ENCODE data around the gene OSBPL5. TPM values are rescaled to one million over a fixed set of nuclear protein-coding genes. Genes with fewer than 3 reads are reported as not detected.

The OSBPL5 gene
- total and polyA plus RNA-seq, 9 of the 15 experiments (the other 6 are each of a cell fraction or from before 2014, with no cell fraction given), result 0.06 to 14.8 (median 3.2) TPM

DNA sequence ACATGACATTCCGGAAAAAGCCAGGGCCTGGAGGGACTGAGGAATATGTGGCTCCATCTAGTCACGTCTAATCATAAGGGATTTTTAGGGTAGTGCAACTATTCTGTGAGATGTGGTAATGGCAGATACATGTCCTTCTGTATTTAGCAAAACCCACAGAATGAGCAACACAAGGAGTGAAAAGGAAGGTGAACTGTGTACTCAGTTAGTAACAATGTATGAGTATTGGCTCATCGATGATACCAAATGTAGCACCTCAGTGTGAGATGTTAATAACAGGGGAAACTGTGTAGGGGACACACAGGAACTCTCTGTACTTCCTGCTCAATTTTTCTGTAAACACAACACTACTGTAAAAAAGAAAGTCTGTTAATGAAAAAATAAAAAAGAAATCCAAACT, 65.9 kb downstream of the OSBPL5 start:
- H3K4me1 ChIP-seq (replicated peaks in 1 of 2; ENCODE audit: control insufficient read depth in 2 of 2, insufficient read depth in 2 of 2, low read length in 2 of 2), result peaks cover 0 to 11% of the 10 kb centered on the region in 2 experiments; a peak in 2 of 5 replicates
- ChIA-PET CTCF (ENCODE audit: low intra/inter-chr PET ratio) (no interaction called here), POLR2A (no interaction called here)
- H3K4me2 ChIP-seq (ENCODE audit: insufficient read depth, low read length), result no peak overlapping the region
- TF ChIP-seq ZNF347 (CRISPR knock-in tag; IDR thresholded peaks at IDR 0.05; ENCODE audit: low read depth), result no peak
- TF ChIP-seq ZNF384 (IDR thresholded peaks at IDR 0.05; ENCODE audit: low read depth, low read length), result no peak
- no peak for TF ChIP-seq HMG20A (CRISPR knock-in tag; conservative IDR thresholded peaks at IDR 0.05)
- no peak for TF ChIP-seq POLR3G (IDR thresholded peaks at IDR 0.05; ENCODE audit: extremely low read depth, insufficient read length, insufficient replicate concordance)
- TF ChIP-seq PHF21A (IDR thresholded peaks at IDR 0.05; ENCODE audit: borderline replicate concordance, low read depth), result no peak
- no peak for TF ChIP-seq KAT7 (CRISPR knock-in tag; IDR thresholded peaks at IDR 0.05; ENCODE audit: borderline replicate concordance)
- TF ChIP-seq STAT5B (CRISPR knock-in tag; IDR thresholded peaks at IDR 0.05), result no peak
- no peak for TF ChIP-seq ZBTB1 (CRISPR knock-in tag; IDR thresholded peaks at IDR 0.05; ENCODE audit: borderline replicate concordance, low read depth)
- TF ChIP-seq SMARCE1 (IDR thresholded peaks at IDR 0.05), result no peak
- TF ChIP-seq TARDBP (IDR thresholded peaks at IDR 0.05), result no peak
- TF ChIP-seq MEIS2 (IDR thresholded peaks at IDR 0.05; ENCODE audit: partially characterized antibody), result no peak
- no peaks in the 10 kb centered on the region for H3K9me1 ChIP-seq (ENCODE audit: control insufficient read depth, insufficient read depth, low read length)
- no TSS peak for BruUV-seq (replicated peaks)
- 62% methylated on average over 3 of the region's 3 CpGs for WGBS (ENCODE audit: insufficient coverage, low coverage, missing lambda C conversion rate)
- no peak for DNase-seq (ENCODE audit: extremely low read depth in 1 of 4, low spot score in 3 of 4)
- H3K27me3 ChIP-seq (ENCODE audit: control insufficient read depth in 2 of 2, insufficient read depth in 2 of 2, low read length in 2 of 2), result no peaks in the 10 kb centered on the region
- no peak overlapping the region for H3K27ac ChIP-seq (ENCODE audit: extremely low read depth, low read depth, low read length)
- H3K36me3 ChIP-seq (ENCODE audit: control insufficient read depth, insufficient read depth, low read length), result no peaks in the 10 kb centered on the region
- no peak overlapping the region for H2AFZ ChIP-seq (ENCODE audit: low read depth, low read length)
- in situ Hi-C loops (cut with MboI) (no loop called here), intact Hi-C loops (cut with micrococcal nuclease) (loop anchor here (10.0 kb wide), 1 partner anchor 204 kb away; no protein-coding TSS in a partner anchor)
- no peak overlapping the region for H3K4me3 ChIP-seq
- no peak for ATAC-seq
- H3K9me3 ChIP-seq (replicated peaks; ENCODE audit: control insufficient read depth, insufficient read depth, low read depth, low read length), result no peaks in the 10 kb centered on the region
- H4K20me1 ChIP-seq (replicated peaks; ENCODE audit: control insufficient read depth, insufficient read depth, low read length), result no peaks in the 10 kb centered on the region; the same call in 1 of the 2 replicates
- FAIRE-seq, result peak; percentile 6
- no peak overlapping the region for H3K9ac ChIP-seq (ENCODE audit: insufficient read depth in 1 of 2, low read depth in 2 of 2, low read length in 2 of 2)
- no peaks in the 10 kb centered on the region for H3K79me2 ChIP-seq (ENCODE audit: control insufficient read depth, insufficient read depth, low read length)
